Measurements from ENCODE around the gene GCN1.

DNA sequence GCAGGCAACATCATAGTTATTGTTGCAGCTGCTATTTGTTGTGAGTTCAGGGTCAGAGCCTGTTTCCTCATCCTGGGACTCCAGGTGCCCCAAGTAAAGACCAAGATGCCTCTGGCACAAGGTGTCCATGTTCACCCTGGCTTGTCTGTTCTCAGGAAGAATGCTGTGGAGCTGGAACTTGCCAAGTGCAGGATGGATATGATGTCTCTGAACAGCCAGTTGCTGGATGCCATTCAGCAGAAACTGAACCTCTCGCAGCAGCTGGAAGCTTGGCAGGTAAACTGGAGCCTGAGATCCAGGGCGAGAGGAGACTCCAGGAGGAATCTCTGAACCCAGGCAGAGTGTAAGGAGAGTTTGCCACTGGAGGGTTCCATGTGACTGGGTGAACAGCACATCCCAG is 104.7 kb downstream of the GCN1 start:
- TF ChIP-seq, protein P1, sequence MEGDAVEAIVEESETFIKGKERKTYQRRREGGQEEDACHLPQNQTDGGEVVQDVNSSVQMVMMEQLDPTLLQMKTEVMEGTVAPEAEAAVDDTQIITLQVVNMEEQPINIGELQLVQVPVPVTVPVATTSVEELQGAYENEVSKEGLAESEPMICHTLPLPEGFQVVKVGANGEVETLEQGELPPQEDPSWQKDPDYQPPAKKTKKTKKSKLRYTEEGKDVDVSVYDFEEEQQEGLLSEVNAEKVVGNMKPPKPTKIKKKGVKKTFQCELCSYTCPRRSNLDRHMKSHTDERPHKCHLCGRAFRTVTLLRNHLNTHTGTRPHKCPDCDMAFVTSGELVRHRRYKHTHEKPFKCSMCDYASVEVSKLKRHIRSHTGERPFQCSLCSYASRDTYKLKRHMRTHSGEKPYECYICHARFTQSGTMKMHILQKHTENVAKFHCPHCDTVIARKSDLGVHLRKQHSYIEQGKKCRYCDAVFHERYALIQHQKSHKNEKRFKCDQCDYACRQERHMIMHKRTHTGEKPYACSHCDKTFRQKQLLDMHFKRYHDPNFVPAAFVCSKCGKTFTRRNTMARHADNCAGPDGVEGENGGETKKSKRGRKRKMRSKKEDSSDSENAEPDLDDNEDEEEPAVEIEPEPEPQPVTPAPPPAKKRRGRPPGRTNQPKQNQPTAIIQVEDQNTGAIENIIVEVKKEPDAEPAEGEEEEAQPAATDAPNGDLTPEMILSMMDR (IDR thresholded peaks at IDR 0.05): no peak
- TF ChIP-seq POLR2AphosphoS5 (IDR thresholded peaks at IDR 0.05) (no peak), POLR2A (IDR thresholded peaks at IDR 0.05) (no peak)
